H1 (cell line): ENCODE measurements around the gene ERICH6.

Experiments used
- EZH2 ChIP-seq: fragments of 200-600 bp; sonication (generic); IDR thresholded peaks from 2 replicates; pipeline ENCODE4 v1.7.1; 2012; ENCODE audit warnings: low read depth, mild to moderate bottlenecking, moderate library complexity, low read length, inconsistent platforms; ENCODE audit not compliant: severe bottlenecking
- TF ChIP-seq, protein P1 (sequence below): IDR thresholded peaks from 2 replicates; pipeline ENCODE4 v1.6.1; 2012; ENCODE audit warnings: inconsistent platforms

DNA sequence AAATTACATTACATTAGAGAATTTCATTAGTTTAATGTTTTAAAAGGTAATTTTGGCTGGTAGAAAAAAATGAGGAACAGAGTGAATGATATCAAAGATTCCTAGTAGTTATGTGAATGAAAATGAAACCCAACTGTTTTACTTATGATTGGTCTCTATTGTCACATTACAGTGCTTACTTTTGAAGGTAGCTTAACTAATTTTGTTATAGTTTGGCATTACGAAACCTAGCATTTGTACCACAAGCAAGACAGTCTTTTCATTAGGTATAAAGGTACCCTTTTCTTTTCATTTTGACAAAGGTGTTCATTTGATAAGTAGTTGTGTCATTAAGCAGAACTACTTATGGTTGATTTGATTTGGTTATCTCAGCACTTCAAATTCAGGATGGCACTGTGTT, 93.7 kb downstream of the ERICH6 start:
- TF ChIP-seq, protein P1, sequence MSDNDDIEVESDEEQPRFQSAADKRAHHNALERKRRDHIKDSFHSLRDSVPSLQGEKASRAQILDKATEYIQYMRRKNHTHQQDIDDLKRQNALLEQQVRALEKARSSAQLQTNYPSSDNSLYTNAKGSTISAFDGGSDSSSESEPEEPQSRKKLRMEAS, result no peak
- no peak for TF ChIP-seq EZH2
